Measurements from ENCODE around the gene TRPM3. TPM values are rescaled to one million over a fixed set of nuclear protein-coding genes. Genes with fewer than 3 reads are reported as not detected.

Gene TRPM3
- total and polyA plus RNA-seq, 9 of the 15 experiments (the other 6 are each of a cell fraction or from before 2014, with no cell fraction given): 0.04 TPM; not detected in 8

DNA sequence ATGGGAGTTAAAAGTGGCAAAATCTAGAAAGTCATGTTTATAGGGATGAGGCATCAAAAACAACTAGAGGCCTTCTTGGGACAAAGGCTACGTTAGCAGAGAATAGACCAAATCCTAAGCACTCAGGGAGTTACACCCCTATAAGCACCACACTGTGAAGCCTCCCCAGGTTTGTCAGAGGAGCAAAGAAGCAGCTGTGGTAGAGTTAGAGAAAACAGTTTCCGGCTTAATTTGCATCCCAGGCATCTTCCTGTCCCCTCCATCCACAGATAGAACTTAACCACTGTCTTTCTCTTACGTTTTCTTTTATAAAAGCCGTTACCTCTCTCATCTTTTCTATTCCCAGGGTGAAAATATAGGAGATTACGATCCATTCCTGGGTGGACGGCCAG, 518.4 kb downstream of the TRPM3 start:
- H3K4me3 ChIP-seq: no peak overlapping the region
- no TSS peak for BruUV-seq (replicated peaks)
- WGBS (ENCODE audit: insufficient coverage, low coverage, missing lambda C conversion rate): 27% methylated on average over 6 of the region's 6 CpGs
- no peaks in the 10 kb centered on the region for H3K9me1 ChIP-seq (ENCODE audit: control insufficient read depth, insufficient read depth, low read length)
- no peaks in the 10 kb centered on the region for H3K27me3 ChIP-seq (ENCODE audit: control insufficient read depth in 2 of 2, insufficient read depth in 2 of 2, low read length in 2 of 2)
- no peaks in the 10 kb centered on the region for H4K20me1 ChIP-seq (replicated peaks; ENCODE audit: control insufficient read depth, insufficient read depth, low read length)
- no peaks in the 10 kb centered on the region for H3K9me3 ChIP-seq (replicated peaks; ENCODE audit: control insufficient read depth, insufficient read depth, low read depth, low read length)
- FAIRE-seq (no peak), ATAC-seq (no peak), DNase-seq (ENCODE audit: extremely low read depth in 1 of 4, low spot score in 3 of 4) (no peak)
- ChIA-PET CTCF (ENCODE audit: low intra/inter-chr PET ratio) (interaction anchor here (1.2 to 2.8 kb wide), 2 partner anchors 250 to 263 kb away, joined by 12 to 13 read pairs; no protein-coding TSS in a partner anchor), POLR2A (interaction anchor here (0.6 to 1.0 kb wide), 3 partner anchors 15 to 198 kb away, joined by 3 read pairs; no protein-coding TSS in a partner anchor)
- in situ Hi-C loops (cut with MboI): loop anchor here (5.0 kb wide), 1 partner anchor 261 kb away; no protein-coding TSS in a partner anchor
- H3K79me2 ChIP-seq (ENCODE audit: control insufficient read depth, insufficient read depth, low read length): no peaks in the 10 kb centered on the region
- H2AFZ ChIP-seq (ENCODE audit: low read depth, low read length): no peak overlapping the region
- TF ChIP-seq IFI16 (CRISPR knock-in tag; IDR thresholded peaks at IDR 0.05) (no peak), ZFPM2 (CRISPR knock-in tag; IDR thresholded peaks at IDR 0.05) (no peak), CHD4 (IDR thresholded peaks at IDR 0.05; ENCODE audit: insufficient read depth, insufficient replicate concordance, low read depth, low read length, poor library complexity, severe bottlenecking) (no peak), IRF9 (tag; IDR thresholded peaks at IDR 0.05) (no peak), SRSF3 (IDR thresholded peaks at IDR 0.05; ENCODE audit: insufficient read depth, low read length) (no peak)
- TF ChIP-seq, protein P1, sequence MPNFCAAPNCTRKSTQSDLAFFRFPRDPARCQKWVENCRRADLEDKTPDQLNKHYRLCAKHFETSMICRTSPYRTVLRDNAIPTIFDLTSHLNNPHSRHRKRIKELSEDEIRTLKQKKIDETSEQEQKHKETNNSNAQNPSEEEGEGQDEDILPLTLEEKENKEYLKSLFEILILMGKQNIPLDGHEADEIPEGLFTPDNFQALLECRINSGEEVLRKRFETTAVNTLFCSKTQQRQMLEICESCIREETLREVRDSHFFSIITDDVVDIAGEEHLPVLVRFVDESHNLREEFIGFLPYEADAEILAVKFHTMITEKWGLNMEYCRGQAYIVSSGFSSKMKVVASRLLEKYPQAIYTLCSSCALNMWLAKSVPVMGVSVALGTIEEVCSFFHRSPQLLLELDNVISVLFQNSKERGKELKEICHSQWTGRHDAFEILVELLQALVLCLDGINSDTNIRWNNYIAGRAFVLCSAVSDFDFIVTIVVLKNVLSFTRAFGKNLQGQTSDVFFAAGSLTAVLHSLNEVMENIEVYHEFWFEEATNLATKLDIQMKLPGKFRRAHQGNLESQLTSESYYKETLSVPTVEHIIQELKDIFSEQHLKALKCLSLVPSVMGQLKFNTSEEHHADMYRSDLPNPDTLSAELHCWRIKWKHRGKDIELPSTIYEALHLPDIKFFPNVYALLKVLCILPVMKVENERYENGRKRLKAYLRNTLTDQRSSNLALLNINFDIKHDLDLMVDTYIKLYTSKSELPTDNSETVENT (CRISPR knock-in tag; IDR thresholded peaks at IDR 0.05): no peak
- H3K4me1 ChIP-seq (replicated peaks in 1 of 2; ENCODE audit: control insufficient read depth in 2 of 2, insufficient read depth in 2 of 2, low read length in 2 of 2): peaks cover 2 to 11% of the 10 kb centered on the region in 2 experiments; a peak in 4 of 5 replicates
- no peak overlapping the region for H3K4me2 ChIP-seq (ENCODE audit: insufficient read depth, low read length)
- H3K9ac ChIP-seq (ENCODE audit: insufficient read depth in 1 of 2, low read depth in 2 of 2, low read length in 2 of 2): no peak overlapping the region
- intact Hi-C loops (cut with micrococcal nuclease): loop anchor here (2.0 to 10.0 kb wide), 3 partner anchors 186 to 630 kb away; no protein-coding TSS in a partner anchor
- no peaks in the 10 kb centered on the region for H3K36me3 ChIP-seq (ENCODE audit: control insufficient read depth, insufficient read depth, low read length)
- no peak overlapping the region for H3K27ac ChIP-seq (ENCODE audit: extremely low read depth, low read depth, low read length)

Data from K562 (cell line).